GM19025 (cell line): ENCODE results near the gene ZNF609.

Experiments
- ATAC-seq: cut with Tn5 transposase; IDR thresholded peaks from one replicate; pipeline ENCODE4 v1.9.1; 2021; ENCODE audit warnings: mild to moderate bottlenecking, low read depth, moderate library complexity; ENCODE audit not compliant: unreplicated experiment

ZNF609 gene, protein sequence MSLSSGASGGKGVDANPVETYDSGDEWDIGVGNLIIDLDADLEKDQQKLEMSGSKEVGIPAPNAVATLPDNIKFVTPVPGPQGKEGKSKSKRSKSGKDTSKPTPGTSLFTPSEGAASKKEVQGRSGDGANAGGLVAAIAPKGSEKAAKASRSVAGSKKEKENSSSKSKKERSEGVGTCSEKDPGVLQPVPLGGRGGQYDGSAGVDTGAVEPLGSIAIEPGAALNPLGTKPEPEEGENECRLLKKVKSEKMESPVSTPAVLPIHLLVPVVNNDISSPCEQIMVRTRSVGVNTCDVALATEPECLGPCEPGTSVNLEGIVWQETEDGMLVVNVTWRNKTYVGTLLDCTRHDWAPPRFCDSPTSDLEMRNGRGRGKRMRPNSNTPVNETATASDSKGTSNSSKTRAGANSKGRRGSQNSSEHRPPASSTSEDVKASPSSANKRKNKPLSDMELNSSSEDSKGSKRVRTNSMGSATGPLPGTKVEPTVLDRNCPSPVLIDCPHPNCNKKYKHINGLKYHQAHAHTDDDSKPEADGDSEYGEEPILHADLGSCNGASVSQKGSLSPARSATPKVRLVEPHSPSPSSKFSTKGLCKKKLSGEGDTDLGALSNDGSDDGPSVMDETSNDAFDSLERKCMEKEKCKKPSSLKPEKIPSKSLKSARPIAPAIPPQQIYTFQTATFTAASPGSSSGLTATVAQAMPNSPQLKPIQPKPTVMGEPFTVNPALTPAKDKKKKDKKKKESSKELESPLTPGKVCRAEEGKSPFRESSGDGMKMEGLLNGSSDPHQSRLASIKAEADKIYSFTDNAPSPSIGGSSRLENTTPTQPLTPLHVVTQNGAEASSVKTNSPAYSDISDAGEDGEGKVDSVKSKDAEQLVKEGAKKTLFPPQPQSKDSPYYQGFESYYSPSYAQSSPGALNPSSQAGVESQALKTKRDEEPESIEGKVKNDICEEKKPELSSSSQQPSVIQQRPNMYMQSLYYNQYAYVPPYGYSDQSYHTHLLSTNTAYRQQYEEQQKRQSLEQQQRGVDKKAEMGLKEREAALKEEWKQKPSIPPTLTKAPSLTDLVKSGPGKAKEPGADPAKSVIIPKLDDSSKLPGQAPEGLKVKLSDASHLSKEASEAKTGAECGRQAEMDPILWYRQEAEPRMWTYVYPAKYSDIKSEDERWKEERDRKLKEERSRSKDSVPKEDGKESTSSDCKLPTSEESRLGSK (N-terminal part only)

DNA sequence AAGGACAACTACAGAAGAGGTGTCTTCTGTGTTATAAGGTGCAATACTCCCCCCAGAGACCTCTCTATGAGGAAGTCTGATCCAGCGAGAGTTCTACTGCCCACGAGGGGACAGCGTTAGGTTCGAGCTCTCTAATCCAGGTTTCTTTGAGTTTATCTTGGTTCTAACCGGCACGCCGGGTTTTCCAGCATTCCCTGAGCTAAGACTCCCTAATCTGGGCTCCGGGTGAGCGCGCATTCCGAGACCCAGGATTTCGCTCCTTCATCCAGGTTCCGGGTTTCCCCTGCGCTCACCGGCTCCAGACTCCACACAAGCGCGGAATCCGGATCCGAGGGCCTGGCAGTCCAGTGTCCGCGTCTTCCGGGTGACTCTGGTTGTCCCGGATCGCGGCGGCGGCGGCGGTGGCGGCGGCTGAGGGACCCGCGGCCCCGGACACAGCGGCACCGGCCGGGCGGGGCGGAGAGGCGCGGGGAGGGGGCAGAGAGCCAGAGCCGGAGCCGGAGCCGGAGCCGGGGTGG is at the start of gene ZNF609:
TSS of gene ZNF609 (plus strand) at position 373 of the 518 bp plus-strand sequence. CDS start 38,842 bp downstream, outside the sequence.
- peak; percentile 46 for ATAC-seq

DNA sequence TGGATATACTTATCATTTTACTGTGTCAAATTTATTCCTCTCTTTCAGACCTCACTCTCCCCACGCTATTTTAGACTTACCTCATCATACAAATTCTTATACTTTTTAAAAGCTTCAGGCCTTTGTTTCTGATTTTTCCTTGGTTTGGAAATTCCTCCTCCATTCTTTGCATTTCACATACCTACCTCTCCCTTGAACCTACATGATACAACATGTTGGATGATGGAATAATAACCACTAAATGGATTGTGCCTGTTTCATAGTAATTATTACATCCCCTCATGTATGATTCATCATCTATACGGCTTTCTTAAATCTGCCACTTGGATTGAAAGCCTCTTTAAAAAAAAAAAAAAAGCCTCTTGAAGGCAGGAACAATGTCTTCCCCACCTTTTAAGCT is 48.2 kb upstream of the ZNF609 start:
- no peak for ATAC-seq

DNA sequence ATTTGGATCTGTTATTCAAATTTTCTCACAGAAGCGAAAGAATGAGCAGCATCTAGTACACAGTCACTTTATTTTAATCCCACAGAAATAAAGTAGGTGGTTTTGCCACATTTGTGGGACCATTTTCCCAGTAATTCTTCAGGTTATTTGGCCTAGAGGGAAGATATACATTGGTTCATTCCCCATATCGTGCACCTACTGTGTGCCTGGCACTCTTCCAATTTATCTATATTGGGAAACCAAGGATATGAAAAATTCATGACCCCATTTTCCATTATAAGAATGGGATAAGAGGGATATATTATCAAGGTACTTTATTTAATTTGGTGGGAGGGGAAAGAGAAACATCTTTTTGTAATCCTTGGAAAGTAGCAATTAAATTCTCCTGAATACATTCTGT is 37.7 kb upstream of the ZNF609 start:
- ATAC-seq, result no peak

DNA sequence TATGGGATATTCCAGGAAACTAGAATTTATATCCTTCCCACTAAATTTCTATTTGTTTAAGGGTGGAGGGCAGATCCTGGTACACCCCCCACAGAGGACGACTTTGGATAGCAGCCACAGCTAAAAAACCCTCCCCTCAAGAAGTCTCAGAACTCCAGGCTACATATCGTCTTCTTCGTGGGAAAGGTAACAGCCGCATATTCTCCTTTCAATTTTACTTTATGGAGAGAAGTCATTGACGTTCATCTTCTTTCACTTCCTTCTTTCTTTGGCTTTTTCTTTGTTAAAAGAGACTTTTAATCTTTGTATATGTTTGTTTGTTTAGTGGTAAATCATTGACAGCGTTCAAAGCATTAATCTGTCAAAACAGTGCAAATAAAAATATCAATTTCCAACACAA is 36.4 kb upstream of the ZNF609 start:
- no peak for ATAC-seq

DNA sequence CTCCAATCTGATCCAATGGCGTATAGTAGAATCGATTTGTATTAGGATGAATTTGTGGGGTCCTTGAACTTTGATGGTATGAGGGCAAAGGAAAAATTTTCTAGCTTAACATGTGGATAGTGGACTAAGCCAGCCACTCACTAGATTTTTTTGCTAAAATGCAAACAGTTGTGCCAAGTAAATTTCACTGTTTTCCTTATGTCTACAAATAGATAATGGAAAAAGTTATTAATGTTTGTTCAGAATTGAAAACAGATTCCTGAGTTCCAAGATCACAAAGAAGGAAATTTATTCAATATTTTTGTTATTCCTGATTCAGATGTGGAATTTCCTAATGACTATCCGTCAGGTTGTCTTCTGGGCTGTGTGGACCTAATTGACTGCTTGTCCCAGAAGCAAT is 35.2 kb upstream of the ZNF609 start:
- ATAC-seq, result no peak

DNA sequence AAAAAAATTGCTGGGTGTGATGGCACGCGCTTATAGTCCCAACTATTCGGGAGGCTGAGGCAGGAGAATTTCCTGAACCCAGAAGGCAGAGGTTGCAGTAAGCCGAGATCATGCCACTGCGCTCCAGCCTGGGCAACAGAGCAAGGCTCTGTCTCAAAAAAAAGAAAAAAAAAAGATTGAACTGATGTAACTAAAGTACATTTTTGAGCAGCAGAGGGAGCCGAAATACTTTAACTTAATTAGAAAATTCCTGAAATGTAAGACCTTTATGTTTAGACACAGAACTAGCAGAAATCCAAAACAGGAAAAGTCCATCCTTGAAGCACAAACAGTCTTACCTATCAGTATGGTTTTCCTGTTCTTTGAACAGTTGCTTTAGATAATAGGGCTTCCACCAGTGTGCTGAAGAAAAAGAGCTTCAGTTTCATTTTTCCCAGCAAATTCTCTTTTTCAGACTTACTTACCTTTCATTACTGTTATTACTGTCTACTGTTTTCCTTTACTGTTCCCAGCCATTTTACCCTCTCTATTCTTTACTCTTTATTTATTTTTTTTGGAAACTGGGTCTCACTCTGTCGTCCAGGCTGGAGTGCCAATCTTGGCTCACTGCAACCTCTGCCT is 33.4 kb upstream of the ZNF609 start:
- ATAC-seq, result no peak

DNA sequence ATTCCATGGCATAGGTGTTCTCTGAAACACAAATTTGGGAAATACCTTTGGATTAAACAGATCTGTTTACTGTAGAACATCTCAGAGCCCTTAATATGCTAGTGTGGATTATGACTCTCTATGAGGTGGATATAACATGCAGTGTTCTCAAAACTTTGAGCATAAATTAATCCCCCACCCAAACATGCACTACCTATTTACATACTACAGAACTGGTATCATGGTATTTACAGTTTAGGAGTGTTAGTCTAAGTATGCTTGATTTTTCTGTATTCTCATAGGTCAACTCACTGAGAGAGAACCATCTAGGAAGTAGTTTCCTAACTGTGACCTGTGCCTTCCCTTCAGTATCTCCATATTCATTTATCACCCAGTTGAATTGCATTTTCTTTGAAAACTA is 30.9 kb upstream of the ZNF609 start:
- ATAC-seq, result no peak

DNA sequence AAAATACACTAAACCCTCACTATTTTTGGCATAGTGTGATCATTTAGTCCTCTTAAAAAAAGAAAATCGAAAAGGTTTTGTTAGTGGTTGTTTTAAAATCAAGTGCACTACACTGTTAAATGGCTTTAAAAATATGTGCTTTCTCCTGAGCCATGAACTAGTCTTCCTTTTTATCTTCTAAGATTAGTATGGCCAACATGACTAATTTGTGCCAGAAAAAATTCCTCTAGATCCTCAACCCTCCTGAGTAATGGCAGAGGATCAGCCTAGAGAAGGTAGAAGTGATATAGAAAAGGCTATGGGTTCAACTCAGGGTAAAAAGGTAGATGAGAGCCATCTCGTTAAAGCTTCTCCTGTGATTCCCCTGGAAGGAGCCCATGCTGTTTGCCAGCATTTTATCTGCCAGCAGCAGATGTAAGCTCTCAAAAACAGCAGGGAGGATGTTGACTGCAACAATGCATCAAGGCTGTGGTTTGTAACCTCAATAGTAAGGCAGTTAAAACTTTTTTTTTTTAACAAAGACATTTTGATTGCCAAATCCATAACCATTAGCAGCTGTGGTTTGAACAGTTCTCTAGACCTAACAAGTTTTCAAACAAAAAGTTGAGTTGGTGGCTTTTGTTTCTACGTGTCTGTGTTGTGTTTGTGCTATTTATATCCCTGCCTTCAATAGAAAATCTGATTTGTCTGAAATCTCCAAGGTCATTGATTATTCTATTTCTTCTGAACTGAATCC is 30.2 kb upstream of the ZNF609 start:
- no peak for ATAC-seq

DNA sequence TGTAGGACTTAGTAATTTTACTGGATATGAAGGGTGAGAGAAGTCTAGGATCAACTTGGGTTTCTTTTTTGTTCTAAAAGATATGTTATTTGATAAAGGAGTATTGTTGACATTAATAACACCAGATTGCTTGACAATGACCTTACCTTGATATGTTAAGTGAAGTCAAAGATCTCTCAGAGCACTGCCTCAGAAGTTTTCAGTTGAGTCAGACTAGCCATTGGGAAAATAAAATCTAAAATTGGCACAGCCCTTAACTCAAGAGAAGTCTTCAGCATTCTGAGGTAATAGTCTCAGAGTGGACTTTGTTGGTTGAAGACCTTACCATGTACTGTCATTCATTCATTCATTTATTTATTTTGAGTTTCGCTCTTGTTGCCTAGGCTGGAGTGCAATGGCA is 22.4 kb upstream of the ZNF609 start:
- ATAC-seq, result no peak

DNA sequence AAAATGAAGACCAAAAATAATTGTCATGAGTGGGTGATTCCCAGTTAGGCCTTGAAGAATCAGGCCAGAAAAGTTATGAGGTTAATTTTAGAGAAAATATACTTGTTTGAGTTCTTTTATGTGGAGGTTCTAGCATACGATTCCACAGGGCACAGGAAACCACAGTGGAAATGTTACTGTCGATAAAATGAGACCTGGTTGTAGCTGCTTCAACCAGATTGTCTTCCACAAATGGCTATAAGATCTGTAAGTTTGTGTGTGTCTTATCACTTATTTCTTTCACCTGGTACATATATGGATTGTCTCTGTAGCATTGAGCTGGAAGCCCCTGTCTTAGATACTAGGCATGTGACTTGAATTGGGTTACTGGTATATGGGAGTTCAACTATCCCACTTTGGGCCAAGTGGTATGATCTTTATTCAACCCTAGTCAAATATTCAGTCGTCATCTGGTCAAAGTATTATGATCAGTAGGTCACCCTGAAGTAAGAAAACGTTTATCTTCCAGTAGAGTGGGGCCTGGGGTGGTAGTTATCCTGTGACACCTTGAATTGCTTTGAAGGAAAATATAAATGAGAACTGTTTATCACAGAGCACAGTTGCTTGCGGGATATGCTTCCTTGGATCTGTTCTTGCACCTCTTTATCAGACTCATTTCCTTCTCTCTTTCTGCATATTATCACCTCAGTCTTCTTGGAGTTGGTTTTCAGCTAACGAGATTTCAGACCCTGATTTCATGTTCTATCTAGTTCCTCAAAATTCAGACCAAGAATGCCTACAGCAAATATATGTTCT is 21.5 kb upstream of the ZNF609 start:
- no peak for ATAC-seq

DNA sequence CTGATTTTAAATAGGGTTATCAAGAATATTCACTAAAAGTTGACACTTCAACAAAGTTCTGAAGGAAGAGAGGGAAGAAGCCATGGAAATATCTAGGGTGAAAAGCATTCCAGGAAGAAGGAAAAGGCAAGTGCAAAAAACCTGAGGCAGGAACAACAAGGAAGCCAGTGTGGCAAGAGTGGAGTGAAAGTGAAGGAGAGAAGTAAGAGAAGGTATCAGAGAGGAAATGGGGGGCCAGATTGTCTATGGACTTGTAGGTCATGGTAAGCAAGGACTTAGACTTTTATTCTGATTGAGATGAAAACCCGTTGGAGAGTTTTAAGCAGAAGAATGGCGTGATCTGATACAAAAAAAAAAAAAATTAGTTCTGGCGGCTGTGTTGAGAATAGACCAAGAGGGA is 18.5 kb upstream of the ZNF609 start:
- no peak for ATAC-seq

DNA sequence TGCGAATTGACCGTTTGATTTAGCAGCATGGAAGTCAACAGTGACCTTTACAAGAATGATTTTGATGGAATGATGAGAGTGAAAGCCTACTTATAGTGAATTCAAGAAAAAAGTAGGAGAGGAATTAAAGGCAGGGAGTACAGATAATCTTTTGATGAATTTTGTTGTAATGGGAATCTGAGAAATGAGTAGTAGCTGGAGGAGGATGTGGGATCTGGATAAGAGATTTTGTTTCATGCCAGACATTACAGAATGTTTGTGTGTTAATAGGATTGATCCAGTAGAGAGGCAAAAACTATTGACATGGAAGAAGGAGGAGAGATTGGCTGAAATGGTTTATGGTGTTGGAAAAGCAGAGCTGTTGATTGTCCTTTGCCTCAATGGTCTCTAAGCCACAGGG is 17.4 kb upstream of the ZNF609 start:
- no peak for ATAC-seq

DNA sequence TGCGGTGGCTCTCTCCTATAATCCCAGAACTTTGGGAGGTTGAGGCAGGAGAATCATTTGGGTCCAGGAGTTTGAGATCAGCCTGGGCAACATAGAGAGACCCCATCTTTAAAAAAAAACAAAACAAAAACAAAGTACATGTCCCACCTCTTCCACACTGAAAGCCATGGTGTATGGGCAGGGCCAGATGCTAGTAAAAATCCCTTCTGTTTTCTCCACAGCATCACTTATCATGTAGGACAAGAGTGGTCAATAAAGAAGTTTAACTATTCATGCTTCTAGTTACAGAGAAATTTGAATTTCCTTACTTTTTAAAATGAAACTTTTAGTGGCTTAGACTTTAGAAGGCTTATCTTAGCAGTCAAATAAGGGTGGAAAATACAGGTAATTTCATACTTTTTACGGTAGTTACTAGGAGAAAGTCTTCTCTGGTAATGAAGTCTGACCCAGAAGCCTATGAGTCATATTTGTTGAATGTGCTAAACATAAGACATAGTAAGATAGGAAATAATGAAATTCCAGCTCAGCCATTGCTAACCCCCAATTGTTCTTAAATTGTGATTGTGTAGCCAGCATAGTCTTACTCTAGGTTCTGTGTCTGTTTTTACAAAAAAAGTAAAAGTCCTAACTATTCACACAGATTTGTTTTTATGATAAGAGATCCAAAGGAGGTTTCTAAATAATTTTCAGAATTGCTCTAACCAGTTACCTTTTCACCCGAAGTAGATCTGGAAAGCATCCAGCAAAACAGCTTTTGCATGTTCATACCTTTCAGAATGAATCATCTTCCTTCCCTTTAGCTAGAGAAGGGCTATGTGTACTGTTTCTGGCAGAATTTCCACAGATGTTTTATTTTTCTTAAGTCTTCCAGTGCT is 16.4 kb upstream of the ZNF609 start:
- peak; percentile 43 for ATAC-seq

DNA sequence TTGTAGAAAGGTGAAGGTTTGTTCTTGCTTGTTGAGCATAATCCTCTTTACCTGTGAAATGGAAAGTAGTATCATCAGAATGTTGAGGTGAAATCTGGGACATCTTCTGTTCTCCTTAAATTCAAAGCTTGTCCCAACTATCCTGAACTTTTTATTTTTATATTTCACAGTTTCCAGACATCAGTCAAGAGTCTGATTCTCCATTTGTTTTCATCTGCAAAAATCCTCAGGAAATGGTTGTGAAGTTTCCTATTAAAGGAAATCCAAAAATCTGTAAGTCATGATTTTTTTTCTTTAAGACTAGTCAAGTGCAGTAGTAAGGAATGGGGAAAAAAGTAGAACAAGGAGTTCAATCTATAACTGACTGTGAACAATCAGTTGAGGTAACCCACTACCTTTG is 15.5 kb upstream of the ZNF609 start:
- ATAC-seq, result no peak

DNA sequence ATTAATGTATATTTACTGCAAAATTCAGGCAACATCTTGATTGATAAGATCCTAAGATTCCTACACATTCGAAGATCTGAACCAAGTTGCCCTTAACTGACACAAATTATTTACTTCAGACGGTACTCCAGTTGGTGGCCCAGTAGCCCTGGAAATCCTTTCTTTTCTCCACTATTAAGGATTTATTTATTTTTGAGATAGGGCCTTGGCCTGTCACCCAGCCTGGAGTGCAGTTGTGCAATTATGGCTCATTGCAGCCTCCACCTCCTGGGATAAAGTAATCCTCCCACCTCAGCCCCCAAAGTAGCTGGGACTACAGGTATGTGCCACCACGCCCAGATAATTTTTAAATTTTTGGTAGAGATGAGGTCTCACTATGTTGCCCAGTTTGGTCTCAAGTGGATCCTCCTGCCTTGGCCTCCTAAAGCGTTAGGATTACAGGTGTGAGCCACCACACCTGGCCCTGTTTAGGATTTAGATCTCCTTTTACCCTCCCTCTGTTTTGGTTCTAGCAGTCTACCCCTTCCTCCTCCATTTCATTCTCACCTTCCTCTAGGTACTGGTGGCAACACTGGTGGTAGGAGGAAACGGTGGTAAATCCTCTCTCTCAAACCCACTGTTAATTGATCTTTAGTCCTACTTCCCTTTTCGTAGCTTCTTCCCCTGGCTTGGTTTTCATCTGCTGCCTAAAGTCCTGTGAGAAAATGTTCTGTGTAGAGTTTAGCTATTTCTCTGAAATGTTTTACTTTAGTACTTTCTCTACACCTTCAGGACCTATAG is 12.7 kb upstream of the ZNF609 start:
- no peak for ATAC-seq

DNA sequence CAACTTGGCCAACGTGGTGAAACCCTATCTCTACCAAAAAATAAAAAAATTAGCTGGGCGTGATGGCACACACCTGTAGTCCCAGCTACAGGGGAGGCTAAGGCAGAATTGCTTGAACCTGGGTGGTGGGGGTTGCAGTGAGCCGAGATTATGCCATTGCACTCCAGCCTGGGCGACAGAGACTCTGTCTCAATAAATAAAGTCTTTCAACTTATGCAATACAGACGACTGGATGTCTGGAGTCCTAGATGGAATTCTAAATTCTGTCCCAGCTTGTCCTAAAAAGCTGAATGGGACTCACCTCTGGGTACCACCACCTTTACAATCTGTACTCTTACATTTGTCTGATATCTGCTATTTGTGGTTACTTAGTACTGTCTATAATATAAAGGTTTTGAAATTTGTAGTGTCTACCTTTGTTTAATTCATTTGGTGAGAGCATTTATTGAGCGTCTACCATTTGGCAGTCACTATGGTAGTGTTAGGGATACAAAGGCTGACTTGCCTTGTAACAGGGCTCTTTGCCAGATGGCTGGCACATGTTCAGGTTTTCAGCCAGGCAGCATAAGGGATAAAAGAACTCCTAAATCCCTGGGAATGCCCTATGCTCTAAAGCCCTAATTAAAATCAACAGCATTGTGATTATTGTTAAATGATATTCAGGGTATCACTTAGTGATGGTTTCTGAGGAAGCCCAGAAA is 7.2 kb upstream of the ZNF609 start:
- no peak for ATAC-seq

DNA sequence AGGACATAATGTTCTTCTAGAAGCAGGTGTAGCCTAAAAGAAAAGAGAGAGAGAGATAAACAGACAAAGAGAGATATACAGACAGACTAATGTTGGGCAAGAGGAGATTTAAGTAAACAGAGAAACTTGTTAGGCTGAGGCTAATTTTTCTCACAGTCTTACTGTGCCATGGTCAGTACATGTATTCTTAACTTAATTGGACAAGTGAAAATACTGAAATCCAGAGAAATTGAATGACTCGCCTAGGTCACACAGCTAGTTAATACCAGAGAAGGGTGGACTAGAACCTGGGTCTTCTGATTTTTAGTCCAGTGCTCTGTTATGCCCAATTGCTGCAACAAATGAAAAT is 6.7 kb upstream of the ZNF609 start:
- no peak for ATAC-seq
